Neural cell (in vitro differentiated cells): Measurements from ENCODE around the gene PHLDA2. TPM values are rescaled to one million over a fixed set of nuclear protein-coding genes. Genes with fewer than 3 reads are reported as not detected.

Source experiments
- H2AFZ ChIP-seq: fragments of 200-600, 300-800 bp; sonication (generic), shearing (Covaris generic); 2 replicates; pipeline ENCODE4 v1.6.0; 2014; ENCODE audit warnings: low read depth, mild to moderate bottlenecking, antibody characterized with exemption, low read length, moderate library complexity
- H3F3A ChIP-seq: fragments of 200-600 bp; shearing (Covaris generic); 2 replicates; pipeline ENCODE4 v1.6.1; 2016; ENCODE audit warnings: mild to moderate bottlenecking, moderate library complexity, mixed read lengths, antibody characterized with exemption, low read length; ENCODE audit not compliant: insufficient read depth, poor library complexity, severe bottlenecking
- H3K27ac ChIP-seq: fragments of 200-600, 300-800 bp; sonication (generic), shearing (Covaris generic); 2 replicates; pipeline ENCODE4 v1.5.1; 2014; ENCODE audit warnings: mild to moderate bottlenecking, low read length, moderate library complexity
- H3K27me3 ChIP-seq: fragments of 300-800, 200-600 bp; sonication (generic), shearing (Covaris generic); 2 replicates; pipeline ENCODE4 v1.6.0; 2014; ENCODE audit warnings: mild to moderate bottlenecking, low read depth, low read length, moderate library complexity; ENCODE audit not compliant: insufficient read depth
- H3K36me3 ChIP-seq: fragments of 300-800, 200-600 bp; sonication (generic), shearing (Covaris generic); 2 replicates; pipeline ENCODE4 v1.5.1; 2014; ENCODE audit warnings: mild to moderate bottlenecking, antibody characterized with exemption, low read length, moderate library complexity; ENCODE audit not compliant: insufficient read depth
- H3K4me2 ChIP-seq: fragments of 300-800, 200-600 bp; sonication (generic), shearing (Covaris generic); 2 replicates; pipeline ENCODE4 v1.6.0; 2014; ENCODE audit warnings: mild to moderate bottlenecking, low read length
- H3K4me3 ChIP-seq: fragments of 300-800, 200-600 bp; sonication (generic), shearing (Covaris generic); 2 replicates; pipeline ENCODE4 v1.5.1; 2014; ENCODE audit warnings: mild to moderate bottlenecking, low read length, moderate library complexity
- H3K79me2 ChIP-seq: fragments of 200-600 bp; shearing (Covaris generic); replicated peaks from 2 replicates; pipeline ENCODE4 v1.6.0; 2014; ENCODE audit warnings: mild to moderate bottlenecking, low read length, moderate library complexity; ENCODE audit not compliant: insufficient read depth
- H3K9ac ChIP-seq: fragments of 300-800, 200-600 bp; sonication (generic), shearing (Covaris generic); 2 replicates; pipeline ENCODE4 v1.6.1; 2016; ENCODE audit warnings: mild to moderate bottlenecking, low read length, mixed read lengths
- H3K9me2 ChIP-seq: fragments of 200-600 bp; shearing (Covaris generic); 2 replicates; pipeline ENCODE4 v1.6.1; 2016; ENCODE audit warnings: mild to moderate bottlenecking, low read length, mixed read lengths; ENCODE audit not compliant: insufficient read depth
- H3K9me3 ChIP-seq: fragments of 200-600, 300-800 bp; sonication (generic), shearing (Covaris generic); 2 replicates; pipeline ENCODE4 v1.6.1; 2016; ENCODE audit warnings: mild to moderate bottlenecking, mixed run types, low read length, moderate library complexity, mixed read lengths
- H4K20me1 ChIP-seq: fragments of 200-600 bp; shearing (Covaris generic); 2 replicates; pipeline ENCODE4 v1.6.1; 2016; ENCODE audit warnings: mild to moderate bottlenecking, mixed run types; ENCODE audit not compliant: insufficient read depth
- CTCF ChIP-seq: fragments of 450-650 bp; IDR thresholded peaks from 2 replicates; pipeline ENCODE4 v1.5.1; 2014; ENCODE audit warnings: antibody characterized with exemption, mild to moderate bottlenecking, moderate library complexity; ENCODE audit not compliant: poor library complexity, severe bottlenecking
- EP300 ChIP-seq: fragments of 450-650 bp; conservative IDR thresholded peaks from 2 replicates; pipeline ENCODE4 v1.6.1; 2014; ENCODE audit warnings: antibody characterized with exemption, mild to moderate bottlenecking, moderate library complexity; ENCODE audit not compliant: poor library complexity, severe bottlenecking
- EZH2 ChIP-seq: fragments of 200-600, 300-800 bp; shearing (Covaris generic), sonication (generic); IDR thresholded peaks from 2 replicates; pipeline ENCODE4 v1.6.1; 2014; ENCODE audit warnings: antibody characterized with exemption, low read length, borderline replicate concordance, mild to moderate bottlenecking; ENCODE audit not compliant: insufficient read depth, poor library complexity, severe bottlenecking
- MXI1 ChIP-seq: fragments of 450-650 bp; conservative IDR thresholded peaks from 2 replicates; pipeline ENCODE4 v1.6.1; 2014; ENCODE audit warnings: antibody characterized with exemption, mild to moderate bottlenecking; ENCODE audit not compliant: poor library complexity, severe bottlenecking
- POLR2AphosphoS5 ChIP-seq: IDR thresholded peaks from 2 replicates; pipeline ENCODE4 v1.6.1; 2012
- RAD21 ChIP-seq: fragments of 450-650 bp; conservative IDR thresholded peaks from 2 replicates; pipeline ENCODE4 v1.6.1; 2014; ENCODE audit warnings: antibody characterized with exemption, mild to moderate bottlenecking, moderate library complexity
- SMC3 ChIP-seq: fragments of 450-650 bp; conservative IDR thresholded peaks from 2 replicates; pipeline ENCODE4 v1.6.1; 2014; ENCODE audit warnings: antibody characterized with exemption, mild to moderate bottlenecking, moderate library complexity; ENCODE audit not compliant: poor library complexity
- TAF1 ChIP-seq: IDR thresholded peaks from 2 replicates; pipeline ENCODE4 v1.6.1; 2012; ENCODE audit warnings: low read depth
- polyA plus RNA-seq: library from polyadenylated mRNA; depleted of rRNA; stranded (reverse); fragments of >200 nt; gene quantifications from 2 replicates; pipeline ENCODE4 v1.2.3, GENCODE V29; 2014
- TF ChIP-seq, protein P1 (sequence below): IDR thresholded peaks from 2 replicates; pipeline ENCODE4 v1.6.1; 2012; ENCODE audit warnings: borderline replicate concordance

The PHLDA2 gene
- polyA plus RNA-seq, 1 donor from 2014 or later: not detected

GRCh38 chr11:2943711-2944118 is 14.5 kb upstream of the PHLDA2 start:
- no peaks in the 10 kb centered on the region for H4K20me1 ChIP-seq
- H3K4me2 ChIP-seq: no peak overlapping the region
- H3K9me3 ChIP-seq: peaks cover 5% of the 10 kb centered on the region
- peaks cover 5% of the 10 kb centered on the region for H3K36me3 ChIP-seq
- H3F3A ChIP-seq: no peaks in the 10 kb centered on the region
- H3K79me2 ChIP-seq: no peaks in the 10 kb centered on the region
- H2AFZ ChIP-seq: no peak overlapping the region
- H3K9me2 ChIP-seq: no peaks in the 10 kb centered on the region
- H3K27ac ChIP-seq: no peak overlapping the region
- TF ChIP-seq EZH2 (no peak), CTCF (no peak)
- no peak overlapping the region for H3K9ac ChIP-seq
- H3K27me3 ChIP-seq: no peaks in the 10 kb centered on the region
- H3K4me3 ChIP-seq: no peak overlapping the region

DNA sequence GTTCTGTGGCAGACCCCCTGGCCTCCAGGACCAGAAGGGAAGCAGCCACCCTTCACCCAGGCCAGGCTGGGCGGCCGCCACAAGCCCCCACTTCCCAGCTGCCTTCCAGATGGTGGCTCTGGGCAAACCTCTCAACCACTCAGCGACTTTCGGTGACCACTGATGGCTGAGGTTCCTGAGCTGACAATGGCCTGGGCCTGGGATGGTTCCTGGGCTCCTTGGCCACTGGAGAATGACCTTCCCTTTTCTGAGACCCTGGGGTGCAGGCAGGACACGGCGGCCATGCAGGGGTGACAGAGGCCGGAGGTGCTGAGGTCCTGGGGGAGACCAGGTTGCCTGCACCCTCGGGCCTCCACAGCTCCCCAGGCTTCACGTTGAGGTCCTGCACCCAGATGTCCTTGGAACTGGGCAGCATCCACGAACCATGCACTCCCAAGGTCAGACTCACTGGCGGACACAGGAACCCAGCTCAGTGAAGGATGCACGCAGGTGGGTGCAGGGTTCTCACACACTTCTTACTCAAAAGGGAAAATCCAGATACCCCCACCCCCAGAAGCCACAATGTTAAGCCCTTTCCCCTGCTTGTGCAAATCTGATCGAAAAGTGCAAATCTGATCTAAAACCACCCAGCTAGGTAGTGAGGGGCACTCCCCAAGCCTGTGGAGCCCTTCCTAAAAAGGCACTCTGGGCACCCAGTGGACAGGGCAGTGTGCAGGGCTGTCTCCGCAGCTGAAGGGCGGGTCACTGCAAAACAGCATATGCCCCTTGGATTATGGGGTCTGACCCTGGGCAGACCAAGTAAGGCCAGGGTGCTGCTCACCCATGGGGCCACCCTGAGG is 13.9 kb upstream of the PHLDA2 start:
- H3K4me2 ChIP-seq: no peak overlapping the region
- H3K9me3 ChIP-seq: peaks cover 7% of the 10 kb centered on the region
- H3K27me3 ChIP-seq: no peaks in the 10 kb centered on the region
- H3K27ac ChIP-seq: no peak overlapping the region
- TF ChIP-seq, protein P1, sequence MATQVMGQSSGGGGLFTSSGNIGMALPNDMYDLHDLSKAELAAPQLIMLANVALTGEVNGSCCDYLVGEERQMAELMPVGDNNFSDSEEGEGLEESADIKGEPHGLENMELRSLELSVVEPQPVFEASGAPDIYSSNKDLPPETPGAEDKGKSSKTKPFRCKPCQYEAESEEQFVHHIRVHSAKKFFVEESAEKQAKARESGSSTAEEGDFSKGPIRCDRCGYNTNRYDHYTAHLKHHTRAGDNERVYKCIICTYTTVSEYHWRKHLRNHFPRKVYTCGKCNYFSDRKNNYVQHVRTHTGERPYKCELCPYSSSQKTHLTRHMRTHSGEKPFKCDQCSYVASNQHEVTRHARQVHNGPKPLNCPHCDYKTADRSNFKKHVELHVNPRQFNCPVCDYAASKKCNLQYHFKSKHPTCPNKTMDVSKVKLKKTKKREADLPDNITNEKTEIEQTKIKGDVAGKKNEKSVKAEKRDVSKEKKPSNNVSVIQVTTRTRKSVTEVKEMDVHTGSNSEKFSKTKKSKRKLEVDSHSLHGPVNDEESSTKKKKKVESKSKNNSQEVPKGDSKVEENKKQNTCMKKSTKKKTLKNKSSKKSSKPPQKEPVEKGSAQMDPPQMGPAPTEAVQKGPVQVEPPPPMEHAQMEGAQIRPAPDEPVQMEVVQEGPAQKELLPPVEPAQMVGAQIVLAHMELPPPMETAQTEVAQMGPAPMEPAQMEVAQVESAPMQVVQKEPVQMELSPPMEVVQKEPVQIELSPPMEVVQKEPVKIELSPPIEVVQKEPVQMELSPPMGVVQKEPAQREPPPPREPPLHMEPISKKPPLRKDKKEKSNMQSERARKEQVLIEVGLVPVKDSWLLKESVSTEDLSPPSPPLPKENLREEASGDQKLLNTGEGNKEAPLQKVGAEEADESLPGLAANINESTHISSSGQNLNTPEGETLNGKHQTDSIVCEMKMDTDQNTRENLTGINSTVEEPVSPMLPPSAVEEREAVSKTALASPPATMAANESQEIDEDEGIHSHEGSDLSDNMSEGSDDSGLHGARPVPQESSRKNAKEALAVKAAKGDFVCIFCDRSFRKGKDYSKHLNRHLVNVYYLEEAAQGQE: no peak
- TF ChIP-seq RAD21 (no peak), SMC3 (no peak), POLR2AphosphoS5 (no peak), TAF1 (no peak), EP300 (no peak), CTCF (no peak), MXI1 (no peak), EZH2 (no peak)
- no peaks in the 10 kb centered on the region for H3K9me2 ChIP-seq
- H3K79me2 ChIP-seq: no peaks in the 10 kb centered on the region
- no peak overlapping the region for H3K4me3 ChIP-seq
- H2AFZ ChIP-seq: no peak overlapping the region
- peaks cover 5% of the 10 kb centered on the region for H3K36me3 ChIP-seq
- no peaks in the 10 kb centered on the region for H3F3A ChIP-seq
- no peaks in the 10 kb centered on the region for H4K20me1 ChIP-seq
- H3K9ac ChIP-seq: no peak overlapping the region
